BLaER1 treated with 17β-estradiol and CSF1 and Interleukin-3, amounts not matched to agents 10 nM and 100 nM (cell line): Measurements from ENCODE around the gene TAP2.

Experiments used
- H3K27ac ChIP-seq, 11 experiments: shearing (Covaris generic); formaldehyde crosslinking; 2 replicates each; pipeline ENCODE4 v1.8.1; 2022
- H3K27me3 ChIP-seq, 11 experiments: shearing (Covaris generic); formaldehyde crosslinking; 2 replicates each; pipeline ENCODE4 v1.8.1; 2022
- H3K36me3 ChIP-seq, 11 experiments: shearing (Covaris generic); formaldehyde crosslinking; 2 replicates each; pipeline ENCODE4 v1.8.1; 2022
- H3K4me1 ChIP-seq, 10 experiments: shearing (Covaris generic); formaldehyde crosslinking; 2 replicates each; pipeline ENCODE4 v1.8.1; 2022
- H3K4me2 ChIP-seq, 11 experiments: shearing (Covaris generic); formaldehyde crosslinking; 2 replicates each; pipeline ENCODE4 v1.8.1; 2022
- H3K4me3 ChIP-seq, 10 experiments: shearing (Covaris generic); formaldehyde crosslinking; 2 replicates each; pipeline ENCODE4 v1.8.1; 2022
- H3K9ac ChIP-seq, 11 experiments: shearing (Covaris generic); formaldehyde crosslinking; 2 replicates each; pipeline ENCODE4 v1.8.1; 2022
- H3K9me3 ChIP-seq, 11 experiments: shearing (Covaris generic); formaldehyde crosslinking; replicated peaks in 1 of 11; 2 replicates each; pipeline ENCODE4 v1.8.1; 2022
- H4K20me1 ChIP-seq, 11 experiments: shearing (Covaris generic); formaldehyde crosslinking; 2 replicates each; pipeline ENCODE4 v1.8.1; 2022
- Cebpa-rat ChIP-seq, 11 experiments: shearing (Covaris generic); IDR thresholded peaks; 2 replicates each; pipeline ENCODE4 v1.8.1; 2022

TAP2 gene

DNA sequence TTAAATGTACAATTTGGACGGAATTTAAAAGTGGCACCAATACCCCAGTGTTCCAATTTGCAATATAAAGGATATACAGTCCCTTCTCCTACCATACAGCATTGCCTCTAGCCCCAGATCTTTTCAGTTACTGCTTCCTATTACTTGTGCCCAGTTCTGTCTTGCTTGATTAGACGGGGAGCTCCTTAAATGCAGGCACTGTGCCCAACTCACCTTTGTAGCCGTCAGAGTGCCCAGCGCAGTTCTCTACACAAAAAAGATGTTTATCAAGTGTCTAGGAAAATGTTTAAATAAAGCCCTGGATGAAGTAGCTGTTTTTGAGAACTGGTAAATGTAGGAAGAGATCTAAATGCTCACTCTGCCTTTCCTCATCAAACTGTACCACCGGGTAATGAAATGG lies 7.6 kb downstream of the TAP2 start:
- peaks cover 0 to 14% (median 4%) of the 10 kb centered on the region in 10 experiments; a peak in 11 of 20 replicates for H3K4me1 ChIP-seq
- TF ChIP-seq Cebpa-rat (IDR thresholded peaks at IDR 0.05) = no peak
- no peak overlapping the region for H3K27ac ChIP-seq
- no peaks in the 10 kb centered on the region for H3K27me3 ChIP-seq
- H3K9ac ChIP-seq = no peak overlapping the region
- H3K9me3 ChIP-seq = no peaks in the 10 kb centered on the region
- no peak overlapping the region for H3K4me3 ChIP-seq
- H3K36me3 ChIP-seq = peaks cover 69 to 98% (median 87%) of the 10 kb centered on the region in 11 experiments
- H3K4me2 ChIP-seq = no peak overlapping the region
- H4K20me1 ChIP-seq = peaks cover 0 to 18% (median 0%) of the 10 kb centered on the region in 11 experiments; a peak in 4 of 22 replicates

DNA sequence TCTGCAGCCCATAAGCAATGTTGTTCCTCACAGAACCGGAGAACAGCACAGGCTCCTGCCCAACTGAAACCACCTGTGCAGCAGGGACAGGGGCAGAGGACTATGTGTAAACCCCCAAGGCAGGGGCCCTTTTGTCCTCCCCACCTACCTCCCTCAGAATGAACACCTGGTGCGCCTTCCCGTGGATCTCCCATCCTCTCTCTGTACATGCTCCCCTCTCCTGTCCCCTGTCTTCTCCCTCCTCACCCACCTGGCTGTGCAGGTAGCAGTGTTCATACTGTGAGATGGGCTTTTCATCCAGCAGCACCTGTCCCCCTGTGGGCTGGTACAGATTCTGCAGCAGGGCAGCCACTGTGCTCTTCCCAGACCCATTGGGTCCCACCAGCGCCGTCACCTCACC lies 8.5 kb downstream of the TAP2 start:
- TF ChIP-seq Cebpa-rat (IDR thresholded peaks at IDR 0.05) = no peak
- Histone ChIP-seq H3K4me3 (no peak overlapping the region), H3K9me3 (no peaks in the 10 kb centered on the region), H4K20me1 (peaks cover 0 to 18% (median 0%) of the 10 kb centered on the region in 11 experiments; a peak in 4 of 22 replicates), H3K4me1 (peaks cover 0 to 5% (median 0%) of the 10 kb centered on the region in 10 experiments; a peak in 2 of 20 replicates), H3K9ac (no peak overlapping the region), H3K27me3 (no peaks in the 10 kb centered on the region), H3K27ac (no peak overlapping the region), H3K4me2 (no peak overlapping the region), H3K36me3 (peaks cover 65 to 88% (median 79%) of the 10 kb centered on the region in 11 experiments)

DNA sequence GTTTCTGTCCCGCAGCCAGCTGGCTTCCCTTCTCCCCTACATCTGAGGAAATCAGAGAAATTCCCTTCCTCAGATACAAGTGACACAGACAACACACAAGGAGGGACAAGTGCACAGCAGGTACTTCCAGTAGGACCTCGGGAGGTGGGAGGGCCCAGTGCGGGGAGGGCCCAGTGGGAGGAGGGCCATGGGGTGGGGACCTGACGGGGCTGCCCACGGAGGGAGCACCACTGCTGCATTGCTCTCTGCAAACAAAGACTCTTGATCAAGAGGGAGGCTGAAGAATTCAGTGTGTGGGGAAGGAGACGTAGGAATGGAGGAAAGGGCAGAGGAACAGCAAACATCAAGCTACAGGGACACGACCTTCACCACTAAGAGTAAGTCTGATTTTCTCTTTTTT lies 9.0 kb downstream of the TAP2 start:
- Histone ChIP-seq H3K27ac (no peak overlapping the region), H3K9ac (no peak overlapping the region; a peak in 1 of 22 replicates), H3K4me1 (peaks cover 0 to 5% (median 0%) of the 10 kb centered on the region in 10 experiments; a peak in 1 of 20 replicates), H4K20me1 (peaks cover 0 to 18% (median 0%) of the 10 kb centered on the region in 11 experiments; a peak in 4 of 22 replicates), H3K4me3 (no peak overlapping the region), H3K36me3 (peaks cover 59 to 83% (median 73%) of the 10 kb centered on the region in 11 experiments), H3K27me3 (no peaks in the 10 kb centered on the region), H3K9me3 (no peaks in the 10 kb centered on the region), H3K4me2 (no peak overlapping the region)
- no peak for TF ChIP-seq Cebpa-rat (IDR thresholded peaks at IDR 0.05)

DNA sequence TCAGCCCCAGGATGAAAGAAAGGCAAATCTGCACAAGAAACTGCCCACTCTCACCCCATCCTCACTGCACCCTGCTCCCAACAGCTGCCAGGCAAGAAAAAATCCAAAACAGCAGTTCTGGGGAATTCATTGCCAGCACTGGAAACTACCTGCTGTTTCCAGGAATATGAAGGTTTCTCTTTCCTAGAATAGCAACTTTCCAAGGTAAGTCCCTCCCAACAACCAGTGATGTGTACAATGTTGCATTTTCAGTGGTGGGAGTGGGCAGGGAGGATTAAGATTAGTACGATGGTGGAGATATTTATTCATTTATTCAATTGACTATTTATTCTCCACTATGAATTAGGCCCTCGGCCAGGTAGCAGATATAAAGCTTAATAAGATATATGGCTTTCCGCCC lies 11.5 kb downstream of the TAP2 start:
- Histone ChIP-seq H3K27me3 (no peaks in the 10 kb centered on the region), H3K9ac (peak overlapping the region in 1 of 11 experiments; percentile 1; a peak in 1 of 22 replicates), H3K9me3 (no peaks in the 10 kb centered on the region), H4K20me1 (peaks cover 0 to 12% (median 0%) of the 10 kb centered on the region in 11 experiments; a peak in 2 of 22 replicates), H3K4me1 (peaks cover under 1 to 2% (median under 1%) of the 10 kb centered on the region in 10 experiments; a peak in 16 of 20 replicates), H3K27ac (no peak overlapping the region), H3K4me2 (no peak overlapping the region), H3K36me3 (peaks cover 39 to 59% (median 50%) of the 10 kb centered on the region in 11 experiments), H3K4me3 (no peak overlapping the region)
- no peak for TF ChIP-seq Cebpa-rat (IDR thresholded peaks at IDR 0.05)

DNA sequence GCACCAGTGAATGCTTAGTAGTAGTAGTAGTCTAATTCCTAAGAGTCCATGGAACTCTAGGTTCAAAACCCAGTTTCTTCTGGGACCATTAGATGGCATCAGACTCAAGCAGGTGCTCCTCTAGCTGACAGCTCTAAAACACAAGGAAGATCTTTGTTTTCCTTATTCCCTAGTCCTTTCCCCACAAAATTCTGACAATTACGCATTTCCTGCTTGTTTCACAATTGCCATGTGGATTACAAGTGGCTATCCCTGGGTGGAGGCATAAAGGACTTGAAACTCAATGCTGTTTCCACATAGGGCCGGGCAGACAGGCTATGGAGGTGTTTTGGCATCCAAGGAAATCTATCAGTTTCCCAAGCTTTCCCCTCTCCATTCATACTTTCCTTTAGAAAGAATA lies 12.6 kb downstream of the TAP2 start:
- Histone ChIP-seq H3K9ac (no peak overlapping the region), H3K36me3 (peaks cover 29 to 48% (median 39%) of the 10 kb centered on the region in 11 experiments), H3K27ac (no peak overlapping the region), H3K27me3 (no peaks in the 10 kb centered on the region), H3K4me1 (peaks cover 11 to 13% (median 12%) of the 10 kb centered on the region in 10 experiments), H3K4me3 (no peak overlapping the region), H3K9me3 (no peaks in the 10 kb centered on the region), H4K20me1 (peaks cover 0 to 12% (median 0%) of the 10 kb centered on the region in 11 experiments; a peak in 2 of 22 replicates), H3K4me2 (no peak overlapping the region)
- no peak for TF ChIP-seq Cebpa-rat (IDR thresholded peaks at IDR 0.05)

DNA sequence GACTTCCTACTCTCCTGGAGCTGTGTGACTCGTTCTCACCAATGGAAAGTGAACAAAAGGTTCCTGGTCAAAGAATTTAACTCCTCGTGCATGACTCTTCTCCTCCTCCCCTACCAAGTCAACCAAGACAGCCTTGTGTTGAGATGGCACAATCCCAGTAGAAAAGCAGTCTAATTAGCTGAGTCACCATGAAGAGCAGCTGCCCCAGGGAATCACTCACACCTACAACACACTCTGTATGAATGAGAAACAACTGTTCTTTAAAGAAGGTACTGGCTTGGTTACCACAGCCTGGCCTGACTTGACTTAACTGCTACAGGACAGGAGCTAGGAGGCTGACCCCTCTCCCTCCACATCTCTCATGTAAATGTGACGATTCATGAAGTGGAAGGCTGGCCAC lies 18.8 kb downstream of the TAP2 start:
- no peaks in the 10 kb centered on the region for H3K9me3 ChIP-seq
- H3K36me3 ChIP-seq = no peaks in the 10 kb centered on the region; a peak in 1 of 22 replicates
- H4K20me1 ChIP-seq = no peaks in the 10 kb centered on the region
- no peak overlapping the region for H3K4me3 ChIP-seq
- H3K27ac ChIP-seq = peak overlapping the region in 4 of 11 experiments; percentile 13 to 51 (median 16); a peak in 4 of 22 replicates
- H3K9ac ChIP-seq = no peak overlapping the region
- no peaks in the 10 kb centered on the region for H3K27me3 ChIP-seq
- peaks cover 19 to 44% (median 39%) of the 10 kb centered on the region in 10 experiments for H3K4me1 ChIP-seq
- peak overlapping the region in 9 of 11 experiments; percentile 6 to 75 (median 70); a peak in 16 of 22 replicates for H3K4me2 ChIP-seq
- no peak for TF ChIP-seq Cebpa-rat (IDR thresholded peaks at IDR 0.05)

DNA sequence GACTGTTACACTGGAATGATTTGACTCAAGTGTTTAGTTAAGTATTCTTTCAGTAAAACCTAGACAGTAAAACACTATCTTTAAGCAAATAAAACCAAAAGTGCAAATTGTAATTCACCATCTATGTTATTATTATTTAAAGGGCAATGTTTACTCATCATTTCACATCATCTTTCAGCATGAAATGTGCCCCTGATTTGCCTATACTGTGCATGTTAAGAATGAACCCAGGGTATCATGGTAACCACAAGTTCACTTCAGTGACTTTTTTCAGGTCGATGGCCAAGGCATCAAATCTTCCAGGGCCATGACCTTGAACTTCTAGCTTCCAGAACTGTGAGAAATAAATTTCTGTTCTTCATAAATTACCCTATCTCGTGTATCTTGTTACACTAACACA lies 19.7 kb downstream of the TAP2 start:
- Histone ChIP-seq H3K4me2 (0 out of 22 replicates have a peak overlapping the region, but pooled peaks of 1 of the 11 experiments have one; percentile 69), H3K4me1 (peaks cover 19 to 44% (median 39%) of the 10 kb centered on the region in 10 experiments), H3K36me3 (peaks cover 0 to 6% (median 0%) of the 10 kb centered on the region in 11 experiments; a peak in 2 of 22 replicates), H3K9me3 (no peaks in the 10 kb centered on the region), H3K27me3 (no peaks in the 10 kb centered on the region), H4K20me1 (no peaks in the 10 kb centered on the region), H3K27ac (peak overlapping the region in 1 of 11 experiments; percentile 51; a peak in 1 of 22 replicates), H3K4me3 (no peak overlapping the region), H3K9ac (no peak overlapping the region)
- no peak for TF ChIP-seq Cebpa-rat (IDR thresholded peaks at IDR 0.05)

DNA sequence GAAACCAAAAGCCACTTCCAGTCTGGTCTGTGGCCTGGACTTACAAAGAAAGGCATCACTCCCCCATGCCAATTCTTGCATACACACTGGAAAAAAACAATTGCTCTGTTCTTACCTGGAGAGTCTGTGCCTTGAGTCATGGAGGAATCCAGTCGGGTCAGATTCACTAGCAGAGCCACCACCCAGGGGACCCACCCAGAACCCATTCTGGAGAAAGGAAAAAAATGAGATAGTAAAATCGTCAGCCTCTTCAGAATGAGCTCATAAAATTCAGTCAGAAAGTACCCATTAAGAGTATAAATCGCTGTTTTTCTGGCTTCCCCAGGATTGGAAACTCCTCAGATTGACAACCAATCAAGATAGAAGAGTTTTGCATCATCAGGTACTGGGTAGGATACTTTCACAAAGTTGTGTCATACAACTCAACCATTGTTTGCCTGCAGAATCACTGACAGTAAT lies 21.8 kb downstream of the TAP2 start, which contains the start of gene HLA-DOB:
HLA-DOB (minus strand) TSS at position 257 of the 459 bp plus-strand sequence; CDS start at position 206, 51 bp downstream.
- no peak for TF ChIP-seq Cebpa-rat (IDR thresholded peaks at IDR 0.05)
- no peaks in the 10 kb centered on the region for H3K9me3 ChIP-seq
- H3K9ac ChIP-seq = no peak within 1 kb of the TSS
- H4K20me1 ChIP-seq = no peaks in the 10 kb centered on the region
- H3K27me3 ChIP-seq = no peaks in the 10 kb centered on the region
- H3K36me3 ChIP-seq = peaks cover 0 to 10% (median 0%) of the 10 kb centered on the region in 11 experiments; a peak in 2 of 22 replicates
- peaks cover 17 to 39% (median 36%) of the 10 kb centered on the region in 10 experiments for H3K4me1 ChIP-seq
- H3K27ac ChIP-seq = no peak within 1 kb of the TSS
- no peak within 1 kb of the TSS for H3K4me3 ChIP-seq
- H3K4me2 ChIP-seq = peak within 1 kb of the TSS in 2 of 11 experiments; percentile 0 to 3; a peak in 5 of 22 replicates

DNA sequence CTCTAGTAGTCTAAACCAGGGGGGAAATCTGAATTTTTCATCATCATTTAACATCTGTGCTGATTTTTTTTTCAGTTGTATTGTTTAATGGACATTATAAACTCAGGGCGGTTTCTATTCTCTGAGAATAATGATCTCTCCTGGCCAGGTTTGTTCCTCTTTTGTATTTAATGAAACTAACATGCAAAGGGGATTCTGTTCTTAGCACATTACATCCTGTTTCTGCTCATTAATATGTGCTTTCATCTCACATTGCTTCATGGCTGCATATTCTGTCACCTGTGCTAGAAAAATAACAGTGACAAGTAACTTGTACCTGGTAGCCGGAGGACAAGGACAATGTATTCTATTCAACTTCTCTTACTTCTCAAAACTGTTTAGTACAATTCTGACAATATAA lies 22.5 kb downstream of the TAP2 start:
- Histone ChIP-seq H3K4me2 (peak overlapping the region in 2 of 11 experiments; percentile 0 to 3; a peak in 5 of 22 replicates), H3K9ac (no peak overlapping the region), H4K20me1 (no peaks in the 10 kb centered on the region), H3K36me3 (peaks cover 0 to 10% (median 0%) of the 10 kb centered on the region in 11 experiments; a peak in 2 of 22 replicates), H3K27ac (no peak overlapping the region), H3K27me3 (no peaks in the 10 kb centered on the region), H3K4me1 (peaks cover 9 to 31% (median 28%) of the 10 kb centered on the region in 10 experiments), H3K9me3 (no peaks in the 10 kb centered on the region), H3K4me3 (no peak overlapping the region)
- no peak for TF ChIP-seq Cebpa-rat (IDR thresholded peaks at IDR 0.05)
